Coronary artery (tissue), 2 donors: ENCODE results near the gene LRIT1.
"Not testable (repeated sequence)": the region's sequence is repeated elsewhere in the genome, so short reads cannot be mapped to it uniquely, and the experiment has no call there.

Source experiments
- DNase-seq: peaks from one replicate; pipeline ENCODE4 v3.0.0-alpha.2; 2017; ENCODE audit warnings: low spot score
- H3K27ac ChIP-seq, 2 donors: fragments of 200-600 bp; sonication (generic); one replicate each; pipeline ENCODE4 v1.5.1; 2016 to 2019
- H3K4me3 ChIP-seq: fragments of 200-600 bp; sonication (generic); 2 replicates; pipeline ENCODE4 v1.5.1; 2016; ENCODE audit warnings: mild to moderate bottlenecking, moderate library complexity
- CTCF ChIP-seq: fragments of 200-600 bp; sonication (generic); IDR thresholded peaks from one replicate; pipeline ENCODE4 v1.5.1; 2019; ENCODE audit warnings: antibody characterized with exemption

Gene LRIT1, protein sequence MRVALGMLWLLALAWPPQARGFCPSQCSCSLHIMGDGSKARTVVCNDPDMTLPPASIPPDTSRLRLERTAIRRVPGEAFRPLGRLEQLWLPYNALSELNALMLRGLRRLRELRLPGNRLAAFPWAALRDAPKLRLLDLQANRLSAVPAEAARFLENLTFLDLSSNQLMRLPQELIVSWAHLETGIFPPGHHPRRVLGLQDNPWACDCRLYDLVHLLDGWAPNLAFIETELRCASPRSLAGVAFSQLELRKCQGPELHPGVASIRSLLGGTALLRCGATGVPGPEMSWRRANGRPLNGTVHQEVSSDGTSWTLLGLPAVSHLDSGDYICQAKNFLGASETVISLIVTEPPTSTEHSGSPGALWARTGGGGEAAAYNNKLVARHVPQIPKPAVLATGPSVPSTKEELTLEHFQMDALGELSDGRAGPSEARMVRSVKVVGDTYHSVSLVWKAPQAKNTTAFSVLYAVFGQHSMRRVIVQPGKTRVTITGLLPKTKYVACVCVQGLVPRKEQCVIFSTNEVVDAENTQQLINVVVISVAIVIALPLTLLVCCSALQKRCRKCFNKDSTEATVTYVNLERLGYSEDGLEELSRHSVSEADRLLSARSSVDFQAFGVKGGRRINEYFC

GRCh38 chr10:84241185-84241790 lies at the start of gene LRIT1:
Gene LRIT1, minus strand, starts transcription at chr10:84241546. Its CDS starts 107 bp downstream, at chr10:84241439.
- H3K27ac ChIP-seq = no peak within 1 kb of the TSS
- no peak within 1 kb of the TSS for H3K4me3 ChIP-seq
- DNase-seq = peak; percentile 66
- no peak for TF ChIP-seq CTCF

DNA sequence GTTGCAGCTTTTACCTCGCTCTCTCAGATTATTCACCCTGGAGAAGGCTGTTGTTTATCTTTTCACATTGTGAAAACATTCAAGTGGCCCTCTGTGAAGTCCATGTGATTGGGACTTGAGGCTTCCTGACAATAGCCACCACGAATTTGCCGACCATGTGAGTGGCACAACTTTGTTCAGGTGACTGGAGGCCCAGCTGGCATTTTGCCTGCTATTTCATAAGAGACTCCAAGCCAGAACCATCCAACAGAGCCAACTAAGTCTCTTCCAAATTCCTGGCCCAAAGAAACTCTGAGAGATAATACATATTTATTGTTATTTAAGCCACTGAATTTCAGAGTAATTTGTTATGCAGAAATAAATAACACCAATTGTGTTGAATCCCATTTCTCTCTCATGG lies 48.9 kb upstream of the LRIT1 start:
- Histone ChIP-seq H3K4me3 (no peak overlapping the region), H3K27ac (no peak overlapping the region)
- no peak for TF ChIP-seq CTCF
- DNase-seq = no peak

DNA sequence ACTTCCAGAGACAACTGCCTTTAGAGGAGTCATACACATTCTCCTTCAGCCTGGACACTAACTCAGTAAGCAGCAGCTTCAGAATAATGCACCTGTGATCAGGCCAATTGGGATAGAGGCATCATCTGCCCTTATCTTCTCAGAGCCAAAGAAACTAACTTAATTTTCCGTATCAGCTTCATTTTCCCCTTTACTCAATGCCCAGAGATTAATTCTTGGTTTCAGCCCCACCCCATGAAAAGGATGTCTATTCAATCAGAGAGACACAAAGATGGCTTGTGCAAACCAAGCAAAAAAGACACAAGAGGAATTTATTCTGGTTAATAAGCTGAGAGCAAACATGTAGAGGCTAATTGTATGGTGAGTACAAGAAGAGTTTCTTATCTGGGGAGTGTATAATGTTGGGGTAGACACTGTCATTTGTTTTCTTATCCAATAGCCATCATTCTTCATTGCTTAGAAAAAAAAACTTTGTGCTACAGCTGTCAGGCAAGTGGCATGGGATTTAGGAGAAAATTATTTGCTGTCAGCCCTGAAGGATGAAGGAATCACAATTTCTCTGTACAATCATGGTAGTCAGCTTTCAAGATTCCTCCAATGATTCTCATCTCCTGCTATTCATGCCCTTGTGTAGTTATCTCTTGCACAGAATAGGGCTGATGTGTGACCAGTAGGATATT lies 48.3 kb upstream of the LRIT1 start:
- Histone ChIP-seq H3K27ac (no peak overlapping the region), H3K4me3 (no peak overlapping the region)
- DNase-seq = no peak
- TF ChIP-seq CTCF = no peak

DNA sequence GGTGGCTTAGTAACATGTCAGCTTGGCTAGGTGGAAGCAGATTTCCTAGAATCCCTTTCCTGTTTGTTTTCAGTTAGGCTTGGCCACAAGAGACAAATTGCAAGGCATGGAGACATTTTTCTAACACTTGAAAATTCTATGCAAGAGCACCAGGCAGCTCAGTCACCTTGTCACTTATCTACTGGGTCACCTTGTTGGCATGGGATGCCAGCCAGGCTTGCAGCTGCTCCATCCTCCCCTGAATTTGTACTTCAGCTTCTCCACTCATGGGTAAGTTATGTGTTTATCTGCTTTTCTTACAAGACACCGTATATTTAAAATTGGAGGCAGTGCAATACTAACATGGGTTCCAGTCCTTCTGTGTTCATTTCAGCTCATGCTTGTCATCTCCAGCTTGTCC lies 46.8 kb upstream of the LRIT1 start:
- no peak overlapping the region for H3K4me3 ChIP-seq
- DNase-seq = no peak
- no peak for TF ChIP-seq CTCF

DNA sequence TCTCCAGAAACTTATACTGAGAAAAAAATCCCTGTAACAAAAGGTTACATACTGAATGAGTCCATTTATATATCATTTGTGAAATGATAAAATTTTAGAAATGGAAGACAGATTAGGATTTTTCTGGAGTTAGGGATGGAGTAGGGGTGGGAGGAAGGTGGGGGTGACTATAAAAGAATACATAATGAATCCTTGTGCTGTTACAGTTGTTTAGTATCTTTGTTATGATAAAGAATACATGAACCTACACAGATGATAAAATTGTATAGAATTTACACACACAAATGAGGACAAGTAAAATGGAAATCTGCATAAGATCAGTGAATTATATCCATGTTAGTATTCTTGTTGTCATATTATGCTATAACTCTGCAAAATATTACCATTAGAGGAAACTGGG lies 45.3 kb upstream of the LRIT1 start:
- no peak overlapping the region for H3K4me3 ChIP-seq
- no peak overlapping the region for H3K27ac ChIP-seq
- DNase-seq = no peak
- TF ChIP-seq CTCF = no peak

More for the DNA sequence above, 46.8 kb upstream of the LRIT1 start:
- no peak overlapping the region for H3K27ac ChIP-seq

DNA sequence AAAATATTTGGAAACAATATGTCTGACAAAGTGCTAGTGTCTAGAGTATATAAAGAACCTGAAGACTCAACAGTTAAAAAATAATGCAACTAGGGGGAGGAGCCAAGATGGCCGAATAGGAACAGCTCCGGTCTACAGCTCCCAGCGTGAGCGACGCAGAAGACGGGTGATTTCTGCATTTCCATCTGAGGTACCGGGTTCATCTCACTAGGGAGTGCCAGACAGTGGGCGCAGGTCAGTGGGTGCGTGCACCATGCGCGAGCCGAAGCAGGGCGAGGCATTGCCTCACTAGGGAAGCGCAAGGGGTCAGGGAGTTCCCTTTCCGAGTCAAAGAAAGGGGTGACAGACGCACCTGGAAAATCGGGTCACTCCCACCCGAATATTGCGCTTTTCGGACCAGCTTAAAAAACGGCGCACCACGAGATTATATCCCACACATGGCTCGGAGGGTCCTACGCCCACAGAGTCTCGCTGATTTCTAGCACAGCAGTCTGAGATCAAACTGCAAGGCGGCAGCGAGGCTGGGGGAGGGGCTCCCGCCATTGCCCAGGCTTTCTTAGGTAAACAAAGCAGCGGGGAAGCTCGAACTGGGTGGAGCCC lies 38.6 kb upstream of the LRIT1 start:
- H3K27ac ChIP-seq, H3K4me3 ChIP-seq, DNase-seq: not testable (repeated sequence)

DNA sequence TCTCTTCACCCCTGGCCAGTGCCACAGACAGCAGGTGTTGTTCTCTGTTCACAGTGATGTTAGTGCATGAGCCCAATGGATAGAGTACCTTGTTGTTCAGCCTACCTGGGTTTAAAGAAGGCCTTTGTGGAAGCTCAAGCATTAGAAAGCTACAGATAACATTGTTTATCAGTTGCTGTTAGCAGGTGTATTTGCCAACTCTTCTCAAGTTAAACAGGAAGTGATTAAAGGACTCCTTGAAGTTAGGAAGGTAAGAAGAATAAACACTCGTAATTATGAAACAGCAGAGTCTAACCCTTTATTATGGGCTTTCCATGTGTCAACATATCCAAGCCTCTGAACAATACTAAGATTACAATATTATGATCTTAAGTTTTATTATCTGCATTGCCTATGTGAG lies 29.4 kb upstream of the LRIT1 start:
- no peak for TF ChIP-seq CTCF
- Histone ChIP-seq H3K27ac (no peak overlapping the region), H3K4me3 (no peak overlapping the region)
- no peak for DNase-seq
